ENCODE results near the gene SPART. TPM values are rescaled to one million over a fixed set of nuclear protein-coding genes. Genes with fewer than 3 reads are reported as not detected.

The SPART gene
- total RNA-seq, 1 donor from 2014 or later: 76.5 TPM

- Mint-ChIP-seq H3K4me1 (ENCODE audit: low read depth) (peaks cover 55% of the 10 kb centered on the region), H3K36me3 (ENCODE audit: insufficient read depth) (peaks cover 3% of the 10 kb centered on the region), H3K27me3 (no peaks in the 10 kb centered on the region), H3K4me3 (ENCODE audit: low read depth) (peak overlapping the region; percentile 29), H3K27ac (peak overlapping the region; percentile 94), H3K9me3 (ENCODE audit: low read depth) (peaks cover 4% of the 10 kb centered on the region)
- TF ChIP-seq, protein P1, sequence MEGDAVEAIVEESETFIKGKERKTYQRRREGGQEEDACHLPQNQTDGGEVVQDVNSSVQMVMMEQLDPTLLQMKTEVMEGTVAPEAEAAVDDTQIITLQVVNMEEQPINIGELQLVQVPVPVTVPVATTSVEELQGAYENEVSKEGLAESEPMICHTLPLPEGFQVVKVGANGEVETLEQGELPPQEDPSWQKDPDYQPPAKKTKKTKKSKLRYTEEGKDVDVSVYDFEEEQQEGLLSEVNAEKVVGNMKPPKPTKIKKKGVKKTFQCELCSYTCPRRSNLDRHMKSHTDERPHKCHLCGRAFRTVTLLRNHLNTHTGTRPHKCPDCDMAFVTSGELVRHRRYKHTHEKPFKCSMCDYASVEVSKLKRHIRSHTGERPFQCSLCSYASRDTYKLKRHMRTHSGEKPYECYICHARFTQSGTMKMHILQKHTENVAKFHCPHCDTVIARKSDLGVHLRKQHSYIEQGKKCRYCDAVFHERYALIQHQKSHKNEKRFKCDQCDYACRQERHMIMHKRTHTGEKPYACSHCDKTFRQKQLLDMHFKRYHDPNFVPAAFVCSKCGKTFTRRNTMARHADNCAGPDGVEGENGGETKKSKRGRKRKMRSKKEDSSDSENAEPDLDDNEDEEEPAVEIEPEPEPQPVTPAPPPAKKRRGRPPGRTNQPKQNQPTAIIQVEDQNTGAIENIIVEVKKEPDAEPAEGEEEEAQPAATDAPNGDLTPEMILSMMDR (IDR thresholded peaks at IDR 0.05; ENCODE audit: unreplicated experiment): no peak
- no peak for DNase-seq (ENCODE audit: low spot score, unreplicated experiment)
These were observed 9.4 kb upstream of the SPART start for GRCh38 chr13:36355632-36356031.

DNA sequence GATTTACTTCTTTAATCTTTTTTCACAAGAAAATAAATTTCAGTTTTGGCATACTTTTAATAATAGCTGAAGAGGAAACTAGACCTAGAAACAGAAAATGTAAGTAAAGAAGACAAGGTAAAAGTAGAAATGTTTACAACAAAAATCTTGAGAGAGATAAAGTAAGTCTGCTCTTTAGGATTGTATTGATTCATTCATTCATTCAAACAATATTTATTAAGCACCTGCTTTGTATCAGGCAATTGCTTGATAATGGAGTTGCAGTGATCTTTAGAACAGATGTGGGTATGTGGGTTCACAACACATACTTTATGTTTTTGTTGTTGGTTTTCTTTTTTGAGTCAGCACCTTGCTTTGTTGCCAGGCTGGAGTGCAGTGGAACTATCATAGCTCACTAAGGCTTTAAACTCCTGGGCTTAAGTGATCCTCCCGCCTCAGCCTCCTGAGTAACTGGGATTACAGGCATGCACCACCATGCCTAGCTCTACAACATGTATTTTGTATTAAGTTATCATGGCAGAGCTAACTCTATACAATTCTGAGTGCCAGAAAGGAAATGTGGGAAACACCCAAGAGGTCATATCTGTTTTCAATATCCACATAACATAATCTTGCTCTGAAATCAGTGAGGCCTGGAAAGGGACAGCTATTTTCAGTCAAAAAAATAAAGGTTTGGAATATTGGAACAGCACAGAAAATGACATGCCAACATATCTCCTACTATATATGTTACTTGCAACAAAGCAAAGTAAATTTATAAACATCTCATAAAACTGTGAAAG is 8.8 kb upstream of the SPART start:
- H3K4me3 Mint-ChIP-seq (ENCODE audit: low read depth): peak overlapping the region; percentile 29
- peaks cover 3% of the 10 kb centered on the region for H3K36me3 Mint-ChIP-seq (ENCODE audit: insufficient read depth)
- H3K4me1 Mint-ChIP-seq (ENCODE audit: low read depth): peaks cover 58% of the 10 kb centered on the region
- no peak for DNase-seq (ENCODE audit: low spot score, unreplicated experiment)
- H3K27me3 Mint-ChIP-seq: no peaks in the 10 kb centered on the region
- TF ChIP-seq, protein P1 (IDR thresholded peaks at IDR 0.05; ENCODE audit: unreplicated experiment): no peak
- H3K27ac Mint-ChIP-seq: peak overlapping the region; percentile 94
- peaks cover 4% of the 10 kb centered on the region for H3K9me3 Mint-ChIP-seq (ENCODE audit: low read depth)

- Mint-ChIP-seq H3K4me3 (ENCODE audit: low read depth) (no peak overlapping the region), H3K27me3 (no peaks in the 10 kb centered on the region), H3K27ac (no peak overlapping the region), H3K9me3 (ENCODE audit: low read depth) (peaks cover 4% of the 10 kb centered on the region), H3K4me1 (ENCODE audit: low read depth) (peaks cover 55% of the 10 kb centered on the region), H3K36me3 (ENCODE audit: insufficient read depth) (peaks cover 3% of the 10 kb centered on the region)
- TF ChIP-seq, protein P1 (IDR thresholded peaks at IDR 0.05; ENCODE audit: unreplicated experiment): no peak
- no peak for DNase-seq (ENCODE audit: low spot score, unreplicated experiment)
These were observed 6.8 kb upstream of the SPART start for GRCh38 chr13:36353001-36353400.

DNA sequence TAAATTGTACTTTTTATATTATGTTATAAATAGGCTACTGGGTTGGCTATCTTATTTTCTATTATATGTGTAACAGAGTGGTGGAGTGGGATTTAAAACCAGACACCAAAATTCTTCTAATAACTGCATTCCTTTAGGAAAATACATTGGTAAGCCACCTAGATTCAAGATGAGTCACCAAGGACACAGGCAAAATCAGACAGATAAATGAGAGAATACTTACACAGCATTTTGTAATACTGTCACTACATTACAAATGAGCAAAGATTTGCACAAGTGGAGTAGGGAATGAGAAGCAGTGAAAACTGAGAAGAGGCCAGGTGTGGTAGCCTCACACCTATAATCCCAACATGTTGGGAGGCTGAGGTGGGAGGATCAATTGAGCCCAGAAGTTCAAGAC is 6.2 kb upstream of the SPART start:
- H3K36me3 Mint-ChIP-seq (ENCODE audit: insufficient read depth): peaks cover 3% of the 10 kb centered on the region
- peaks cover 4% of the 10 kb centered on the region for H3K9me3 Mint-ChIP-seq (ENCODE audit: low read depth)
- peaks cover 51% of the 10 kb centered on the region for H3K4me1 Mint-ChIP-seq (ENCODE audit: low read depth)
- no peak overlapping the region for H3K27ac Mint-ChIP-seq
- no peak for DNase-seq (ENCODE audit: low spot score, unreplicated experiment)
- no peaks in the 10 kb centered on the region for H3K27me3 Mint-ChIP-seq
- TF ChIP-seq, protein P1 (IDR thresholded peaks at IDR 0.05; ENCODE audit: unreplicated experiment): no peak
- no peak overlapping the region for H3K4me3 Mint-ChIP-seq (ENCODE audit: low read depth)

- H3K4me3 Mint-ChIP-seq (ENCODE audit: low read depth): no peak overlapping the region
- TF ChIP-seq, protein P1 (IDR thresholded peaks at IDR 0.05; ENCODE audit: unreplicated experiment): no peak
- no peak overlapping the region for H3K27ac Mint-ChIP-seq
- peaks cover 21% of the 10 kb centered on the region for H3K27me3 Mint-ChIP-seq
- no peak for DNase-seq (ENCODE audit: low spot score, unreplicated experiment)
- H3K4me1 Mint-ChIP-seq (ENCODE audit: low read depth): peaks cover 30% of the 10 kb centered on the region
- peaks cover 4% of the 10 kb centered on the region for H3K9me3 Mint-ChIP-seq (ENCODE audit: low read depth)
- H3K36me3 Mint-ChIP-seq (ENCODE audit: insufficient read depth): peaks cover 3% of the 10 kb centered on the region
These were observed 1.5 kb upstream of the SPART start for GRCh38 chr13:36347531-36348210.
